HS-27A (cell line): Measurements from ENCODE around the gene RGS12.

Experiments
- DNase-seq: peaks from one replicate; pipeline ENCODE4 v3.0.0-alpha.2; 2012; ENCODE audit warnings: low read depth, missing footprints

Gene RGS12

GRCh38 chr4:3330707-3331106 is 37.9 kb downstream of the RGS12 start:
- DNase-seq, result no peak

- no peak for DNase-seq
These were observed 38.9 kb downstream of the RGS12 start for GRCh38 chr4:3331511-3332394.

- no peak for DNase-seq
These were observed 39.7 kb downstream of the RGS12 start for GRCh38 chr4:3332498-3332897.

GRCh38 chr4:3334316-3334715 is 41.5 kb downstream of the RGS12 start:
- DNase-seq, result no peak

- DNase-seq, result no peak
These were observed 42.6 kb downstream of the RGS12 start for GRCh38 chr4:3335385-3335784.

GRCh38 chr4:3335982-3336381 is 43.2 kb downstream of the RGS12 start:
- no peak for DNase-seq

- DNase-seq, result no peak
These were observed 43.8 kb downstream of the RGS12 start for GRCh38 chr4:3336382-3337356.

- no peak for DNase-seq
These were observed 44.5 kb downstream of the RGS12 start for GRCh38 chr4:3337357-3337732.

GRCh38 chr4:3337811-3338210 is 45.0 kb downstream of the RGS12 start:
- no peak for DNase-seq

- DNase-seq, result no peak
These were observed 45.6 kb downstream of the RGS12 start for GRCh38 chr4:3338321-3338838.

GRCh38 chr4:3338976-3339531 is 46.2 kb downstream of the RGS12 start:
- no peak for DNase-seq

- DNase-seq, result no peak
These were observed 46.8 kb downstream of the RGS12 start for GRCh38 chr4:3339577-3339976.

GRCh38 chr4:3340038-3340699 is 47.3 kb downstream of the RGS12 start:
- DNase-seq, result no peak

GRCh38 chr4:3340700-3341083 is 47.9 kb downstream of the RGS12 start:
- DNase-seq, result no peak

GRCh38 chr4:3341760-3342159 is 48.9 kb downstream of the RGS12 start:
- no peak for DNase-seq

GRCh38 chr4:3342182-3342854 is 49.5 kb downstream of the RGS12 start:
- DNase-seq, result no peak
